Immature natural killer cell (primary cell): ENCODE measurements around the gene RREB1. TPM values are rescaled to one million over a fixed set of nuclear protein-coding genes. Genes with fewer than 3 reads are reported as not detected.

Source experiments
- DNase-seq, 3 donors: peaks; one replicate each; pipeline ENCODE4 v3.0.0; 2022; ENCODE audit warnings: mixed read lengths in 1 of 3
- H3K27ac Mint-ChIP-seq, 6 donors: one replicate each; pipeline ENCODE4 v1.8.0; 2020; ENCODE audit warnings: mixed read lengths in 6 of 6, mild to moderate bottlenecking in 5 of 6, inconsistent platforms in 4 of 6, moderate library complexity in 3 of 6
- H3K27me3 Mint-ChIP-seq, 3 donors: one replicate each; pipeline ENCODE4 v1.8.0; 2020 to 2021; ENCODE audit warnings: low read depth in 3 of 3, mild to moderate bottlenecking in 3 of 3, mixed read lengths in 3 of 3, moderate library complexity in 3 of 3, inconsistent platforms in 1 of 3
- H3K36me3 Mint-ChIP-seq, 3 donors: one replicate each; pipeline ENCODE4 v1.8.0; 2020; ENCODE audit warnings: mixed read lengths in 3 of 3, inconsistent platforms in 2 of 3, mild to moderate bottlenecking in 2 of 3
- H3K4me1 Mint-ChIP-seq, 2 donors: one replicate each; pipeline ENCODE4 v1.8.0; 2020; ENCODE audit warnings: inconsistent platforms in 2 of 2, mild to moderate bottlenecking in 2 of 2, mixed read lengths in 2 of 2, moderate library complexity in 1 of 2
- H3K4me3 Mint-ChIP-seq, 5 donors: one replicate each; pipeline ENCODE4 v1.8.0; 2020; ENCODE audit warnings: mild to moderate bottlenecking in 5 of 5, mixed read lengths in 5 of 5, inconsistent platforms in 3 of 5, moderate library complexity in 3 of 5
- H3K9me3 Mint-ChIP-seq, 6 donors: one replicate each; pipeline ENCODE4 v1.8.0; 2020; ENCODE audit warnings: mild to moderate bottlenecking in 6 of 6, mixed read lengths in 6 of 6, inconsistent platforms in 4 of 6, moderate library complexity in 3 of 6
- polyA plus RNA-seq, 3 donors: library from polyadenylated mRNA; unstranded; fragments of 300-500 nt; fragmentation: Illumina TruSeq; gene quantifications; one replicate each; pipeline ENCODE4 v1.2.3, GENCODE V29; 2021

RREB1 gene
- polyA plus RNA-seq, 3 donors from 2014 or later: 0.17 to 4.5 (median 3.3) TPM

GRCh38 chr6:7216941-7217621 is 109.3 kb downstream of the RREB1 start:
- Mint-ChIP-seq H3K4me1 (peaks cover 6 to 8% of the 10 kb centered on the region in 2 donors), H3K27ac (no peak overlapping the region)

DNA sequence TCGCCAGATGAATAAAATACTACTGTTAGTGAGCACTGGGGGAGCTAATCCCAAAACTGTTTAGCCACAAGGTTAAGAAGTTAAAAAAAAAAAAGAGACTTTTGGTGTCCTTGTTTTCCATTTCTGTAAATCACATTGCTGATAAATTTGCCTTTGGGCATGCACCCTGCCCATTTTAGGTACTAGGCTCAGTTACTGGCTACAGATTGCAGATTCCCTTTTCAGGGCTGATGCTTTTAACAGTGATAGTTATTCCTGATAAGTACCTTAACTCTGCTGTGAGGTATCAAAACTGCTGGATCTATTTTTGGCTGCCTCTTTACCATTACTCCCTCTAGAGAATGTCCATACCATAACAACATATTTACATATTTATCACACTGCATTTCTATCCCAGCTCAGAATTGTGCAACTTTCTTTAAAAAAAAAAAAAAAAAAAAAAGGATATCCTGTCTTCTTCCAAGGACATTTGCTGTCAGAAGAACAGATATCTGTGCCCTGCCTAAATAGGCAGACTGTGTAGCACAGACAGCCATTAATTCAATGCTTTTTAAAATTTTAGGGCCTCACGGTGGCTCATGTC is 110.7 kb downstream of the RREB1 start:
- DNase-seq: no peak
- H3K4me3 Mint-ChIP-seq: no peak overlapping the region
- H3K27me3 Mint-ChIP-seq: peaks cover 0 to 4% (median 0%) of the 10 kb centered on the region in 3 donors
- peaks cover 8 to 19% (median 18%) of the 10 kb centered on the region in 3 donors for H3K36me3 Mint-ChIP-seq
- H3K9me3 Mint-ChIP-seq: no peaks in the 10 kb centered on the region
- H3K27ac Mint-ChIP-seq: peak overlapping the region in 1 of 6 donors; percentile 62
- peaks cover 2 to 4% of the 10 kb centered on the region in 2 donors for H3K4me1 Mint-ChIP-seq

More at GRCh38 chr6:7216941-7217621, 109.3 kb downstream of the RREB1 start:
- no peaks in the 10 kb centered on the region for H3K9me3 Mint-ChIP-seq
- DNase-seq: no peak
- peaks cover 8 to 27% (median 18%) of the 10 kb centered on the region in 3 donors for H3K36me3 Mint-ChIP-seq
- no peak overlapping the region for H3K4me3 Mint-ChIP-seq
- peaks cover 0 to 4% (median 0%) of the 10 kb centered on the region in 3 donors for H3K27me3 Mint-ChIP-seq

DNA sequence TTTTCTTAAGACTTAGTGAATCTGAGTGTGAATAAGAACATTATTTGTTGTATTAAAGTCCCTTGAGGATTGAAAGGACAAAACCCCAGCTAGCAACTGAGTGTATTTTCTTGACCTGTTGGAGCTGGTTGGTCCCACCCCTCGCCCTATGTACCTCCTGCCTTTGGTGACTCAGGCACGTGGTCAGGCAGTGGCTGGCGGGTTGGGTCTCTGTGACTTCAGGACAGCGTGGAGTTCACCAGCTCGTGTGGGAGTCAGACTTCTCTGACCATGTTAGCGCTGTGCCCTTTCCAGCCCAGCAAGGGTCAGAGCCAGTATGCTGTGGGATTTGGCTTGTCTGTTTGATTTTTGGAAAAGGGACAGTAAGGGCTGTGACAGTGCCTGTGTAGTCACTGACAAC is 111.5 kb downstream of the RREB1 start:
- no peak overlapping the region for H3K4me3 Mint-ChIP-seq
- peaks cover 0 to 4% (median 0%) of the 10 kb centered on the region in 3 donors for H3K27me3 Mint-ChIP-seq
- no peaks in the 10 kb centered on the region for H3K9me3 Mint-ChIP-seq
- peaks cover 0 to 2% of the 10 kb centered on the region in 2 donors for H3K4me1 Mint-ChIP-seq
- H3K27ac Mint-ChIP-seq: no peak overlapping the region
- peaks cover 8 to 18% (median 14%) of the 10 kb centered on the region in 3 donors for H3K36me3 Mint-ChIP-seq
- DNase-seq: no peak

GRCh38 chr6:7222197-7222596 is 114.4 kb downstream of the RREB1 start:
- Mint-ChIP-seq H3K27ac (no peak overlapping the region), H3K9me3 (no peaks in the 10 kb centered on the region), H3K4me3 (no peak overlapping the region), H3K4me1 (peaks cover 0 to 5% of the 10 kb centered on the region in 2 donors), H3K36me3 (peaks cover 6 to 15% (median 14%) of the 10 kb centered on the region in 3 donors), H3K27me3 (no peaks in the 10 kb centered on the region)
- no peak for DNase-seq

GRCh38 chr6:7224731-7225130 is 117.0 kb downstream of the RREB1 start:
- Mint-ChIP-seq H3K4me1 (peaks cover 3 to 5% of the 10 kb centered on the region in 2 donors), H3K9me3 (no peaks in the 10 kb centered on the region), H3K36me3 (peaks cover 18 to 29% (median 25%) of the 10 kb centered on the region in 3 donors), H3K27ac (peak overlapping the region in 2 of 6 donors; percentile 41 to 62), H3K27me3 (peaks cover 0 to 2% (median 0%) of the 10 kb centered on the region in 3 donors), H3K4me3 (no peak overlapping the region)
- no peak for DNase-seq

- H3K9me3 Mint-ChIP-seq: no peaks in the 10 kb centered on the region
- H3K27me3 Mint-ChIP-seq: peaks cover 0 to 2% (median 0%) of the 10 kb centered on the region in 3 donors
- peaks cover 26 to 47% (median 29%) of the 10 kb centered on the region in 3 donors for H3K36me3 Mint-ChIP-seq
- H3K4me3 Mint-ChIP-seq: no peak overlapping the region
- H3K4me1 Mint-ChIP-seq: peaks cover 9 to 19% of the 10 kb centered on the region in 2 donors
- DNase-seq: no peak
- peak overlapping the region in 2 of 6 donors; percentile 16 to 39 for H3K27ac Mint-ChIP-seq
Measured at GRCh38 chr6:7228662-7229375, 121.1 kb downstream of the RREB1 start.

DNA sequence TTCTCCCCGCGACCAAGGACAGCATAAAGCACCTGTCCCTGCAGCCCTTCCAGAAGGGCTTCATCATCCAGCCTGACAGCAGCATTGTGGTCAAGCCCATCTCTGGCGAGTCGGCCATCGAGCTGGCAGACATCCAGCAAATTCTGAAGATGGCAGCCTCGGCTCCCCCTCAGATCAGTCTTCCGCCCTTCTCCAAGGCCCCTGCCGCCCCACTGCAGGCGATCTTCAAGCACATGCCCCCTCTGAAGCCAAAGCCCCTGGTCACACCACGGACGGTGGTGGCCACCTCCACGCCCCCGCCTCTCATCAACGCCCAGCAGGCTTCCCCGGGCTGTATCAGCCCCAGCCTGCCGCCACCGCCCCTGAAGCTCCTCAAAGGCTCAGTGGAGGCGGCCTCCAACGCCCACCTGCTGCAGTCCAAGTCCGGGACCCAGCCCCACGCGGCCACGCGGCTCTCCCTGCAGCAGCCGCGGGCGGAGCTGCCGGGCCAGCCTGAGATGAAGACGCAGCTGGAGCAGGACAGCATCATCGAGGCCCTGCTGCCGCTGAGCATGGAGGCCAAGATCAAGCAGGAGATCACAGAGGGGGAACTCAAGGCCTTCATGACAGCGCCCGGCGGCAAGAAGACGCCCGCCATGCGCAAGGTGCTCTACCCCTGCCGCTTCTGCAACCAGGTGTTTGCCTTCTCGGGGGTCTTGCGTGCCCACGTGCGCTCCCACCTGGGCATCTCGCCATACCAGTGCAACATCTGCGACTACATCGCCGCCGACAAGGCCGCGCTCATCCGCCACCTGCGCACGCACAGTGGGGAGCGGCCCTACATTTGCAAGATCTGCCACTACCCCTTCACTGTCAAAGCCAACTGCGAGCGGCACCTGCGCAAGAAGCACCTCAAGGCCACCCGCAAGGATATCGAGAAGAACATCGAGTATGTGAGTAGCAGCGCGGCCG is 121.9 kb downstream of the RREB1 start:
- Mint-ChIP-seq H3K4me1 (peaks cover 16 to 26% of the 10 kb centered on the region in 2 donors), H3K4me3 (no peak overlapping the region), H3K27ac (no peak overlapping the region), H3K9me3 (no peaks in the 10 kb centered on the region), H3K27me3 (peaks cover 0 to 2% (median 0%) of the 10 kb centered on the region in 3 donors), H3K36me3 (peaks cover 26 to 51% (median 34%) of the 10 kb centered on the region in 3 donors)
- DNase-seq: no peak

DNA sequence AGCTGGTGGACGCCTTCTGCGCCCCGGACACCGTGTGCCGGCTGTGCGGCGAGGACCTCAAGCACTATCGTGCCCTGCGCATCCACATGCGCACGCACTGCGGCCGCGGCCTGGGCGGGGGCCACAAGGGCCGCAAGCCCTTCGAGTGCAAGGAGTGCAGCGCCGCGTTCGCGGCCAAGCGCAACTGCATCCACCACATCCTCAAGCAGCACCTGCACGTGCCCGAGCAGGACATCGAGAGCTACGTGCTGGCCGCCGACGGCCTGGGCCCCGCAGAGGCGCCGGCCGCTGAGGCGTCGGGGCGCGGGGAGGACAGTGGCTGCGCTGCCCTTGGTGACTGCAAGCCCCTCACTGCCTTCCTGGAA is 122.5 kb downstream of the RREB1 start:
- H3K27me3 Mint-ChIP-seq: peaks cover 0 to 2% (median 0%) of the 10 kb centered on the region in 3 donors
- H3K36me3 Mint-ChIP-seq: peaks cover 26 to 55% (median 33%) of the 10 kb centered on the region in 3 donors
- DNase-seq: no peak
- peaks cover 18 to 26% of the 10 kb centered on the region in 2 donors for H3K4me1 Mint-ChIP-seq
- H3K4me3 Mint-ChIP-seq: no peak overlapping the region
- H3K9me3 Mint-ChIP-seq: no peaks in the 10 kb centered on the region
- H3K27ac Mint-ChIP-seq: no peak overlapping the region

DNA sequence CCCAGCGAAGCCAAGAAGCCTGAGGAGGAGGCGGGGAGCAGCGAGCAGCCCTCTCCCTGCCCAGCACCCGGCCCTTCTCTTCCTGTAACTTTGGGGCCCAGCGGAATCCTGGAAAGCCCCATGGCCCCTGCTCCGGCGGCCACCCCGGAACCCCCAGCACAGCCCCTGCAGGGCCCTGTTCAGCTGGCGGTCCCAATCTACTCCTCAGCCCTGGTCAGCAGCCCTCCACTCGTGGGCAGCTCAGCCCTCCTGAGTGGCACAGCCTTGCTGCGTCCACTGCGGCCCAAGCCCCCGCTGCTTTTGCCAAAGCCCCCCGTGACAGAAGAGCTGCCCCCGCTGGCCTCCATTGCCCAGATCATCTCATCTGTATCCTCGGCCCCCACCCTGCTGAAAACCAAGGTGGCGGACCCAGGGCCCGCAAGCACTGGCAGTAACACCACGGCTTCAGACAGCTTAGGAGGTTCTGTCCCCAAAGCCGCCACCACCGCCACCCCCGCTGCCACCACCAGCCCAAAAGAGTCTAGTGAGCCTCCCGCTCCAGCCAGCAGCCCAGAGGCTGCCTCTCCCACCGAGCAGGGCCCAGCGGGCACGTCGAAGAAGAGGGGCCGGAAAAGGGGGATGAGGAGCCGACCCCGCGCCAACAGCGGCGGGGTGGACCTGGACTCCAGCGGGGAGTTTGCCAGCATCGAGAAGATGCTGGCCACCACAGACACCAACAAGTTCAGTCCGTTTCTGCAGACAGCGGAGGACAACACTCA is 123.4 kb downstream of the RREB1 start:
- peaks cover 26 to 58% (median 33%) of the 10 kb centered on the region in 3 donors for H3K36me3 Mint-ChIP-seq
- H3K27ac Mint-ChIP-seq: no peak overlapping the region
- no peaks in the 10 kb centered on the region for H3K9me3 Mint-ChIP-seq
- H3K4me3 Mint-ChIP-seq: no peak overlapping the region
- no peak for DNase-seq
- H3K4me1 Mint-ChIP-seq: peaks cover 21 to 26% of the 10 kb centered on the region in 2 donors
- H3K27me3 Mint-ChIP-seq: peaks cover 0 to 2% (median 0%) of the 10 kb centered on the region in 3 donors

DNA sequence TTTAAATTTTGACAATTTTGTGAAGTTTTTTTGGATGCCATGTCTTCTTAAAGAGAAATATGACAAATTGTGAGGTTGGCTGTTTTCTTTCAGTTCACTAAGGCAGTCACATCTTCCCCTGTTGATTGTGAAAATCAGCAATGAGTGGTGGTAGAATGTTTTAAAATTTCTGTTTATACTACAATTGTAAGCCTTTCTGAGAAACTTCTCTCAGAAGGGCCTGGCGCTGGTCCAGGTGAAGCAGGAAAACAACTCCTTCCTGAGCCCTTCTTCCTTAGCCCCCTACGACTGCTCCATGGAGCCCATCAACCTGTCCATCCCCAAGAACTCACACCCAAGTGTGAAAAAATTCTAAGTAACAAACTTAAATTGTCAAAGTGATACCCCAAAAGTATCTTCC is 124.6 kb downstream of the RREB1 start:
- Mint-ChIP-seq H3K4me3 (no peak overlapping the region), H3K4me1 (peaks cover 18 to 26% of the 10 kb centered on the region in 2 donors), H3K27ac (no peak overlapping the region), H3K27me3 (peaks cover 0 to 2% (median 0%) of the 10 kb centered on the region in 3 donors), H3K36me3 (peaks cover 20 to 50% (median 33%) of the 10 kb centered on the region in 3 donors), H3K9me3 (no peaks in the 10 kb centered on the region)
- no peak for DNase-seq

DNA sequence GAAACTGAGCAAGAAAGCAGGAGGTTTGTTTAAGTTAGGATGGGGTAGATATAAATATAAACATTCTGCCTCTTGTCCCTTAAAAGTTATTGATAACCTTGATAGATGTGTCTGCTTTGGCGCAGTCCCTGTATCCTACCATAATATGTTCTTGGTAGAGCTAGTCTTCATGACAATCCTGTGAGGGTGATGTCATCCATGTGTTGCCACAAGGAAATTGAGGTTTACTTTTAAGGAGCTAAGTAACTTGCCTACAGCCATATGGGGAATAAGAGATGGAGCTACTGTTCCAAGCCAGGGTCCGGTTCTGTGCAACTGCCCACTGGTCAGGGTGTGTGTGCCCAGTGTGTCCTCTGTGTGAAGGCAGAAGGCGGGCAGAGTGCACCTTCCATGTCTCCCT is 126.8 kb downstream of the RREB1 start:
- Mint-ChIP-seq H3K9me3 (no peaks in the 10 kb centered on the region), H3K4me3 (no peak overlapping the region), H3K27me3 (no peaks in the 10 kb centered on the region), H3K27ac (peak overlapping the region in 5 of 6 donors; percentile 41 to 67 (median 57)), H3K4me1 (peaks cover 19 to 21% of the 10 kb centered on the region in 2 donors), H3K36me3 (peaks cover 8 to 34% (median 19%) of the 10 kb centered on the region in 3 donors)
- no peak for DNase-seq

DNA sequence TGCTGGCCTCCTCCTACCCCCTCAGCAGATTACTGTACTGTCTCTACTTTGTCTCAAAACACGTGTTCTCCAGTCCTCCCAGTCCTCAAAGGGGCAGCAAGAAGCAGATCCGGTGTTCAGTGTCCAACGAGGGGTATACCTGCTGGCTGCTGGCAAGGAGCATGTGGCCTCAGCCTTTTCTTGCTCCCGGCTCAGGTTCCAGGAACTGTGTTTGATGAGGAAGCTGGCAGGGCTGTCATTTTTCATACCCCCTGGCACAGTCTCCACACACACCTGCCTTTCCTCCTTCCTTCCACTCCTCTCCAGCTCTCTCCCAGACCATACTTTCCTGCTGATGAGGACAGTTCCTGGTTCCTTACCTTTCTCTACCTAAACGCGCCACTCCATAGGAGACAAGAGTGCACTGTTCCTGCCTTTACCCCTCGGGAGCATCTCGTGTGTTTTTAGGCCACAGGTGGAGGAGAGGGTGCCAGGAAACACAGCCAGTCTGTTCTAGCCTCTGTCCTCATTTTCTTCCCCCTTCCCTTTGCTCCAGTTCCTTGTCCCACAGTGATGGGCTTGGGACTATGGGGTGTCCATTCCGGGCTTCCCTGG is 128.0 kb downstream of the RREB1 start:
- H3K36me3 Mint-ChIP-seq: peaks cover 8 to 30% (median 23%) of the 10 kb centered on the region in 3 donors

More for the DNA sequence above, 128.0 kb downstream of the RREB1 start:
- DNase-seq: no peak
- Mint-ChIP-seq H3K4me3 (no peak overlapping the region), H3K4me1 (peaks cover 19 to 21% of the 10 kb centered on the region in 2 donors), H3K9me3 (no peaks in the 10 kb centered on the region), H3K27ac (peak overlapping the region in 1 of 6 donors; percentile 34), H3K27me3 (peaks cover 0 to 2% (median 0%) of the 10 kb centered on the region in 3 donors)
